Esophagus muscularis mucosa (tissue), 4 donors: ENCODE measurements around the gene STRN3. TPM values are rescaled to one million over a fixed set of nuclear protein-coding genes. Genes with fewer than 3 reads are reported as not detected.

Source experiments
- DNase-seq: peaks from one replicate; pipeline ENCODE4 v3.0.0-alpha.2; 2017; ENCODE audit errors: extremely low spot score
- H3K27ac ChIP-seq, 4 donors: fragments of 200-600 bp; sonication (generic); replicated peaks in 1 of 4; 1 replicate in 3 of 4; 2 replicates in 1 of 4; pipeline ENCODE4 v1.5.1; 2016 to 2019; ENCODE audit warnings: mild to moderate bottlenecking in 1 of 4
- H3K27me3 ChIP-seq, 4 donors: fragments of 200-600 bp; sonication (generic); one replicate each; pipeline versions ENCODE4 v1.5.1 to v1.6.0; 2016 to 2019
- H3K36me3 ChIP-seq, 4 donors: fragments of 200-600 bp; sonication (generic); one replicate each; pipeline ENCODE4 v1.5.1; 2016 to 2019
- H3K4me1 ChIP-seq, 4 donors: fragments of 200-600 bp; sonication (generic); one replicate each; pipeline ENCODE4 v1.5.1; 2016 to 2019
- H3K4me3 ChIP-seq, 4 donors: fragments of 200-600 bp; sonication (generic); 1 replicate in 2 of 4; 2 replicates in 2 of 4; pipeline ENCODE4 v1.5.1; 2016 to 2019; ENCODE audit warnings: mild to moderate bottlenecking in 4 of 4, moderate library complexity in 1 of 4
- H3K9me3 ChIP-seq, 4 donors: fragments of 200-600 bp; sonication (generic); 1 replicate in 3 of 4; 2 replicates in 1 of 4; pipeline ENCODE4 v1.5.1; 2016 to 2019
- EP300 ChIP-seq: sonication (generic); formaldehyde crosslinking; IDR thresholded peaks from one replicate; pipeline ENCODE4 v1.6.1; 2017; ENCODE audit warnings: antibody characterized with exemption
- POLR2A ChIP-seq: fragments of 450-650 bp; IDR thresholded peaks from one replicate; pipeline ENCODE4 v1.6.1; 2017; ENCODE audit warnings: antibody characterized with exemption, moderate library complexity, mild to moderate bottlenecking, low read depth
- POLR2AphosphoS5 ChIP-seq, 2 donors: sonication (generic); formaldehyde crosslinking; IDR thresholded peaks; one replicate each; pipeline ENCODE4 v1.6.1; 2017; ENCODE audit warnings: antibody characterized with exemption in 2 of 2
- WGBS: methylation state at CpG from one replicate; pipeline ENCODE4 v1.1.5; 2018; 5-methylcytosine and 5-hydroxymethylcytosine counted together
- intact Hi-C: fragments of 100-400 bp; cut with DNase I; formaldehyde crosslinking; loops from one replicate; pipeline ENCODE4 v1.15.1; 2023
- total RNA-seq, 4 donors: library from RNA; depleted of rRNA; stranded (reverse); fragments of >200 nt; gene quantifications; one replicate each; pipeline versions ENCODE4 v1.1.0 to v1.2.1, GENCODE V29; 2016
- TF ChIP-seq, protein P1 (sequence below), 3 experiments: fragments of 200-600 bp in 2 of 3; fragments of 450-650 bp in 1 of 3; sonication (generic) in 2 of 3; IDR thresholded peaks; one replicate each; pipeline ENCODE4 v1.5.1; 2017 to 2019; ENCODE audit warnings: antibody characterized with exemption in 3 of 3, mild to moderate bottlenecking in 2 of 3, moderate library complexity in 1 of 3

The STRN3 gene
- total RNA-seq, 4 donors from 2014 or later, result 54.5 to 90.1 (median 68.9) TPM

DNA sequence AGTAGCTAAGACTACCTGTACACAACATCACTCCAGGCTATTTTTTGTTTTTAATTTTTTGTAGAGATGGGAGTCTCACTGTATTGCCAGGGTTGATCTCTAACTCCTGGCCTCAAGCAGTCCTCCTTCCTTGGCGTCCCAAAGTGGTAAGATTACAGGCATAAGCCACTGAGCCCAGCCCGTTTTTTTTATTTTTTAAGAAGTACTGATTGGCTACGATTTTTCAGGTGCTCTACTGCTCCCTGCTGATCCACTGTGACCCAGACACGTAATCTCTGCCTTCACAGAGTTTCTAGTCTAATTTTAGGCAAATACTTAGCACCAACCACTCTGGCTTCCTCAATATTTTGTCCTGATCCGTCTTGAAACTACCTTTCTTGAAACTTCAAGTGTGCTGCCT lies 4.3 kb upstream of the STRN3 start:
- no peak overlapping the region for H3K27ac ChIP-seq
- no peaks in the 10 kb centered on the region for H3K36me3 ChIP-seq
- DNase-seq, result no peak
- peaks cover 9 to 33% (median 30%) of the 10 kb centered on the region in 4 donors for H3K4me1 ChIP-seq
- TF ChIP-seq POLR2AphosphoS5 (IDR thresholded peaks at IDR 0.05) (no peak), POLR2A (no peak), EP300 (no peak)
- TF ChIP-seq, protein P1, sequence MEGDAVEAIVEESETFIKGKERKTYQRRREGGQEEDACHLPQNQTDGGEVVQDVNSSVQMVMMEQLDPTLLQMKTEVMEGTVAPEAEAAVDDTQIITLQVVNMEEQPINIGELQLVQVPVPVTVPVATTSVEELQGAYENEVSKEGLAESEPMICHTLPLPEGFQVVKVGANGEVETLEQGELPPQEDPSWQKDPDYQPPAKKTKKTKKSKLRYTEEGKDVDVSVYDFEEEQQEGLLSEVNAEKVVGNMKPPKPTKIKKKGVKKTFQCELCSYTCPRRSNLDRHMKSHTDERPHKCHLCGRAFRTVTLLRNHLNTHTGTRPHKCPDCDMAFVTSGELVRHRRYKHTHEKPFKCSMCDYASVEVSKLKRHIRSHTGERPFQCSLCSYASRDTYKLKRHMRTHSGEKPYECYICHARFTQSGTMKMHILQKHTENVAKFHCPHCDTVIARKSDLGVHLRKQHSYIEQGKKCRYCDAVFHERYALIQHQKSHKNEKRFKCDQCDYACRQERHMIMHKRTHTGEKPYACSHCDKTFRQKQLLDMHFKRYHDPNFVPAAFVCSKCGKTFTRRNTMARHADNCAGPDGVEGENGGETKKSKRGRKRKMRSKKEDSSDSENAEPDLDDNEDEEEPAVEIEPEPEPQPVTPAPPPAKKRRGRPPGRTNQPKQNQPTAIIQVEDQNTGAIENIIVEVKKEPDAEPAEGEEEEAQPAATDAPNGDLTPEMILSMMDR (IDR thresholded peaks at IDR 0.05), result no peak
- H3K4me3 ChIP-seq, result no peak overlapping the region
- WGBS, result 94% methylated on average over 5 of the region's 5 CpGs
- H3K27me3 ChIP-seq, result peaks cover 0 to 3% (median 0%) of the 10 kb centered on the region in 4 donors
- intact Hi-C loops, result no loop called here
- H3K9me3 ChIP-seq, result no peaks in the 10 kb centered on the region

DNA sequence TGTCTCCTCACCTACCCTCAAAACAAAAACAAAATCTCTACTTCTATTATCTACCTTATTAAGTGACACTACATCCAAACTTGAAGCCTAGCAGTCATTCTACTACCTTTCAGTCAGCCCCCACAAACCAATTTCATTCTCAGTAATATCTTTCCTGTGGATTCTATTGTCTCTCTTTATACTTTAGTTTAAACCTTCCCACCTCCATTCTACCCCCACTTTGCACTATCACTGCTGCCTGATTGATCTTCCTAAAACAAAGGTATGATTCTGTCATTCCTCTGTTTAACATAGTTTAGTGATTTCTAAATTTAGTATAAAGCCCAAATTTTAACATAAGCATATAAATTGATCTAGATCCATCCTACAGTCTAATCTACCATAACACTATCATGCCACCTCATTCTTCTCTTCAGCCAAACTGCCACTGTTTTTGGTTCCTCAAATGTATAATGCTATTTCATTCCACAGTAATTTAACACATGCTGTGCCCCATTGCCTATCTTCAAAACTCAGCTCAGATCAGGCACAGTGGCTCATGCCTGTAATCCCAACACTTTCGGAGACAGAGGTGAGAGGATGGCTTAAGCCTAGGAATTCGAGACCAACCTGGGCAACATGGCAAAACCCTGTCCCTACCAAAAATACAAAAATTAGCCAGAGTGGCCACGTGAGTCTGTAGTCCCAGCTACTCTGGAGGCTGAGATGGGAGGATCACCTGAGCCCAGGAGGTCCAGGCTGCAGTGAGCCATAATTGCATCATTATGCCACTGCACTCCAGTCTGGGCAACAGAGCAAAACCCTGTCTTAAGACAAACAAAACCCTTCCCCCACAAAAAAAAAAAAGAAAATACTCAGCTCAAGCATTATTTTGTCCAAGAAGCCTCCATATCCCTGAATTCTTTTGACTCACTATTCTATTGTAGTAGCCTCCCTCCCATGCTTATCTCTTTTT lies 3.1 kb upstream of the STRN3 start:
- peaks cover 0 to 3% (median 0%) of the 10 kb centered on the region in 4 donors for H3K27me3 ChIP-seq
- no peak for DNase-seq
- H3K36me3 ChIP-seq, result no peaks in the 10 kb centered on the region
- TF ChIP-seq EP300 (no peak), POLR2AphosphoS5 (IDR thresholded peaks at IDR 0.05) (no peak), POLR2A (no peak)
- TF ChIP-seq, protein P1 (IDR thresholded peaks at IDR 0.05), result no peak
- intact Hi-C loops, result no loop called here
- H3K4me3 ChIP-seq, result no peak overlapping the region
- peaks cover 12 to 40% (median 35%) of the 10 kb centered on the region in 4 donors for H3K4me1 ChIP-seq
- 94% methylated on average over 3 of the region's 3 CpGs for WGBS
- no peak overlapping the region for H3K27ac ChIP-seq
- H3K9me3 ChIP-seq, result no peaks in the 10 kb centered on the region

DNA sequence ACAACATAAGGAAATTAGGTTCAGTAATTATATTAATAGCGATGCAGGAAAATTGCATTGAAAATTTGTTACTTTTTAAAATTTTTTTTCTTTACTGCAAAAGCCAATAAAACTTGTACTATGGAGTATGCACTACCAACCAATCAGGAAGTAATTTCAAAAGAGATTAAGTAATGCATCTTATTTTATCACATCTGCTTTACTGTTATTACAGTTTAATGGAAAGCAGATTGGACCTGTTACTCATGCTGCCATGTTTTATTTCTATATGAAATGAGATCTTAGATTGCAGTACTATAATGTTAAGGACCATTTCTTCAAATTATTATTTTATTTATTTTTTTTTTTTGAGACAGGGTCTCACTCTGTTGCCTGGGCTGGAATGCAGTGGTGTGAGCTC lies 1.7 kb upstream of the STRN3 start:
- Histone ChIP-seq H3K27me3 (peaks cover 0 to 3% (median 0%) of the 10 kb centered on the region in 4 donors), H3K36me3 (no peaks in the 10 kb centered on the region), H3K9me3 (no peaks in the 10 kb centered on the region), H3K4me3 (peak overlapping the region in 2 of 4 donors; percentile 81 to 99), H3K27ac (peak overlapping the region; percentile 98 to 100 (median 100)), H3K4me1 (peaks cover 18 to 42% (median 37%) of the 10 kb centered on the region in 4 donors)
- DNase-seq, result no peak
- intact Hi-C loops, result no loop called here
- TF ChIP-seq EP300 (no peak), POLR2A (no peak), POLR2AphosphoS5 (IDR thresholded peaks at IDR 0.05) (no peak)
- TF ChIP-seq, protein P1 (IDR thresholded peaks at IDR 0.05), result no peak
- 95% methylated on average over 1 of the region's 1 CpG for WGBS

DNA sequence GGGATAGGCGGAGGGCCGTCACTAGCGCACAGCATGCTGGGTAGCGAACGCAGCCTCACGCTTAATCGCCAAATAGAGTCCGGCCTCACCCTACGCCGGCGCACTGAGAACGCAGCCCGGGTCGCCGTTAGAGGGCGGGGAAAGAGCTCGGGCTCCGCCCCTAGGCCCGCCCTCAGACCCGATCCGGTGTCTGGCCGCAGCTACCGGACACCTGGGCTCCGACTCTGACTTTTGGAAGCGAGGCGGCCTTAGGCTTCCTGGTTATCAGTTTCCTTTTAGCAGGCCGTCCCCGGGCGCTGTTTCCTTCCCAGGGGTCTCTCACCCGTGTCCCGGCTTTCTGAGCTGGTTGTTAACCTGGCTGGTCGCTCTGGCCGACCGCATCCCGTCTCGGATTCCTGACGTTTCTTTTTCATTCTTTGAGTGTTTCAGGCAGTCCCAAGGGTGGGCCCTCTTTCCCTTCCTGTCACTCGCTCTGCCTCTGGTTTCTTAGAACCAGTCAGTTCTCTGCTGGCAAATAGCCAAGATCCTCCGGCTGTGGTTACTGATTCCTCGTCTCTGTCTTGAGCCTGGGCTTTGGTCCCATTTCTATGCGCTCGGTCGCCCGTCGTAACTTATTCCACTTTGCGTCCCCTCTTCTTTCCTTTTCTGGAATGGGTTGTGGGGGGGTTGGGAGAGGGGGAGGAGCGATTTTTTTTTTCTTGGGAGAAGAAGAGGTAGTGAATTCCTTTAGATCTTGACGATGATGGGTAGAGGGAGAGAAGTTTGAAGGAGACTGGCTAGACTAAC lies 464 bp upstream of the STRN3 start:
- TF ChIP-seq EP300, result no peak
- TF ChIP-seq POLR2AphosphoS5 (IDR thresholded peaks at IDR 0.05), result peak; percentile 93 to 94
- peak; percentile 68 for TF ChIP-seq POLR2A
- TF ChIP-seq, protein P1 (IDR thresholded peaks at IDR 0.05), result no peak
- intact Hi-C loops, result no loop called here
- 1% methylated on average over 46 of the region's 48 CpGs for WGBS
- Histone ChIP-seq H3K9me3 (no peaks in the 10 kb centered on the region), H3K27ac (peak overlapping the region; percentile 98 to 100 (median 100)), H3K36me3 (no peaks in the 10 kb centered on the region), H3K4me1 (peaks cover 18 to 42% (median 36%) of the 10 kb centered on the region in 4 donors), H3K4me3 (peak overlapping the region; percentile 81 to 100 (median 90)), H3K27me3 (peaks cover 0 to 3% (median 0%) of the 10 kb centered on the region in 4 donors)
- DNase-seq, result peak; percentile 98
